Measurements from ENCODE around the gene PVALB.
A peak's percentile ranks its signal among the peaks of the same experiment; 100 is the strongest.

Gene PVALB

DNA sequence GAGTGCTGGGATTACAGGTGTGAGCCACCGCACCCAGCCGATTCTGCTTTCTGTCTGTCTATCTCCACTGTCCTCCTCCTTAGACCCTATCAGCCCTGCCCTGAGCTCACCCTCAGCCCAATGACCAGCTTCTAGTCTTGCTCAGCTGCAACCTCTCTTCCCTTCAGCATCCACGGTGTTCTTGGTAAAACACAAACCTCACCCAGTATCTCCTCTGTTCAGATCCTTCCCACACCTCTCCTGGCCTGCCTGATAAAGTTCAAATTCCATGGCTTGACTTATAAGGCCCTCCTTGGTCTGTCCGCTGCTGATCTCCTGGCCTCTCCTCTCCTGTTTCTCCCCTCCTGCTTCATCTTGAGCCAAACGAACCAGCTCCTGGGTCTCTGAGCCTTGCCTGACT, 29.4 kb upstream of the PVALB start:
- DNase-seq = no peak

- no peak for DNase-seq
Measured at GRCh38 chr22:36840106-36840505, 23.3 kb upstream of the PVALB start.

GRCh38 chr22:36839356-36840073, 22.7 kb upstream of the PVALB start:
- no peak for DNase-seq

DNA sequence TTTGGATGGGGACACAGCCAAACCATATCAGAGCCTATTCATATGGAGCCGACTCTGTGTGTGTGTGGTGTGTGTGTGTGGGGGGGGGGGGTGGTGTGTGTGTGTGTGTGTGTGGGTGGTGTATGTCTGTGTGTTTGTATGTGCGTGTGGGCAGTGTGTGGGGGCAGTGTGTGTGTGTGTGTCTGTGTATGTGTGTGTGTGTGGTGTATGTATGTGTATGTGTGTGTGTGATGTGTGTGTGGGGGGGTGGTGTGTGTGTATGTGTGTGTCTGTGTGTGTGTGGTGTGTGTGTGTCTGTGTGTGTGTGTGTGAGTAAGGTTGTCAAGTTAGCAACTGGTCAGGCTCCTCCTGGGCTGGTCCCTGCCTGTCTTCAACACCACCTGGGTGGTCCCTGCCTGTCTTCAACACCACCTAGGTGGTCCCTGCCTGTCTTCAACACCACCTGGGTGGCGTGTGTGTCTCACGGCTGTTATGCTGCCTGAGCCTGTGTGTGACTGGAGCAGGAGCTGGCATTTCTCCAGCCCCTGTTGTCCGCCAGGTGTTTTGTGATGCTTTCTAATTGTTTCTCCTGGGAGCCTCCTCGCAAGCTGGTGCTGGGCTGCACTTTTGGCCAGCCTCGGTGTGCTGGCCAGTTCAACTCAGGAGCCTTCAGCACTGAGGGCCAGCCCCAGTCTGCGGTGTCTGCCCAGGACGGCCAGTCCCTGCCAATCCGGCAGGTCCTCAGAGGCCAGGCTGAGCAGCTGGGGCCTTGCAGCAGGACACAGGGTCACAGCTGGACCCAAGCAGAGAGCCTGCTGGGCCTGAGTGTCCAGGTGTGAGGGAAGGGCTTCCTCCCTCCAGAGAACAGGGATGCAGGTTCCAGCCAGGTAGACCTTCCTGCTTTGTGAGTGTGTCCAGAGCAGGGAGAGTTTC, 21.5 kb upstream of the PVALB start:
- DNase-seq = no peak

- DNase-seq = no peak
Measured at GRCh38 chr22:36835903-36836302, 19.1 kb upstream of the PVALB start.

- DNase-seq = peak; percentile 60
Measured at GRCh38 chr22:36833073-36833472, 16.2 kb upstream of the PVALB start.

DNA sequence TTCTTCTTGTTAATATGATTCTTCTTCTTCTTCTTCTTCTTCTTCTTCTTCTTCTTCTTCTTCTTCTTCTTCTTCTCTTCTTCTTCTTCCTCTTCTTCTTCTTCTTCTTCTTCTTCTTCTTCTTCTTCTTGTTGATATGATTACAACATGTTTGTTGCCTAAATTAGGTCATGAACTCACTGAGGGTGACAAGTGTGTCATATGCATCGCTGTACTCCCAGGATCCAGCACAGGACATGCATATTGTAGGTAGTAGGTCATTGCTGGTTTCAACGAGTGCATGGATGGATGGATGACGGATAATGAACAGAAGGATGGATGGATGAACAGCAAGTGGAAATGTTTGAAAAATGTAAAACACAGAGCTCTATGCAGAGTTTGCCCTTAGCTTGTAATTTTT, 14.9 kb upstream of the PVALB start:
- DNase-seq = no peak

GRCh38 chr22:36831206-36831605, 14.4 kb upstream of the PVALB start:
- no peak for DNase-seq

GRCh38 chr22:36830601-36831000, 13.8 kb upstream of the PVALB start:
- DNase-seq = no peak

GRCh38 chr22:36829370-36830002, 12.7 kb upstream of the PVALB start:
- no peak for DNase-seq

- DNase-seq = no peak
Measured at GRCh38 chr22:36828815-36829214, 12.0 kb upstream of the PVALB start.

GRCh38 chr22:36826262-36826661, 9.4 kb upstream of the PVALB start:
- DNase-seq = no peak

DNA sequence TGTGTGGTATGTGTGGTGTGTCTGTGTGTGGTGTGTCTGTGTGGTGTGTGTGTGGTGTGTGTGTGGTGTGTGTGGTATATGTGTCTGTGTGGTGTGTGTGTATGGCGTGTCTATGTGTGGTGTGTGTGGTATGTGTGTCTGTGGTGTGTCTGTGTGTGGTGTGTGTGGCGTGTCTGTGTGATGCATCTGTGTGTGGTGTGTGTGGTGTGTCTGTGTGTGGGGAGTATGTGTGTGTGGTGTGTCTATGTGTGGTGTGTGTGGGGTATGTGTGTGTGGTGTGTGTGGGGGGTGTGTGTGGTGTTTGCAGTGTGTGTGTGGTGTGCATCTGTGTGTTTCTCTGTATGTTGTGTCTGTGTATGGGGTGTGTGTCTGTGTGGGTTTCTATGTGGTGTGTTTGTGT, 7.8 kb upstream of the PVALB start:
- DNase-seq = no peak

DNA sequence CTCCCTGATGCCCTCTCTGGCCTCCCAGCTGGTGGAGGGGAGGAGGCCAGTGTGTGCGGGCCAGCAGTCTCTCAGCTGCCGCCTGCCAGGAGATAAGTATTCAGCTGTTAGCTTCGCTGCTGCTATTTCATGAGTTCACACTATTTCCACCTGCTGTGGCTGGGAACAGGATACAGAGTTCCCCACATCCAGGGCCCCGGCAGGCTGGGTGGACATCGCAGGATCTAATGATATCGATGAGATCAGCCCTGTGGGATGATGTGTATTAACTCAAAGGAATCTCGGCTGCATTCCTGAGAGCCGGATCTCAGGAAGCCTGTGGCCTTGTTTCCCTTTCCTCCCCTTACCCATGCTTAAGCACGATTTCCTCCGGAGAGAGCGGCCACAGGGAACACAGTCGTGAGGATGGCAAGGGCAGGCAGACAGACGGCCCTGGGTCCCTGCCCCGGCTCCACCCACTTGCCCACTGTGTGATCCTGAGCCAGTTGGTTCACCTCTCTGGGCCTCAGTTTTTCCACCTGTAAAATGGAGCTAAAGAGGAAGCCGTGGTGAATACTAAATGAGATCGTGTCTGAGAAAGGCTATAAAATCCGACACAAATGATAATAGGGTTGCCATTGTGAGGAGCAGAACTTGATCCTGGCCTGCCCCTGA, 6.5 kb upstream of the PVALB start:
- no peak for DNase-seq

DNA sequence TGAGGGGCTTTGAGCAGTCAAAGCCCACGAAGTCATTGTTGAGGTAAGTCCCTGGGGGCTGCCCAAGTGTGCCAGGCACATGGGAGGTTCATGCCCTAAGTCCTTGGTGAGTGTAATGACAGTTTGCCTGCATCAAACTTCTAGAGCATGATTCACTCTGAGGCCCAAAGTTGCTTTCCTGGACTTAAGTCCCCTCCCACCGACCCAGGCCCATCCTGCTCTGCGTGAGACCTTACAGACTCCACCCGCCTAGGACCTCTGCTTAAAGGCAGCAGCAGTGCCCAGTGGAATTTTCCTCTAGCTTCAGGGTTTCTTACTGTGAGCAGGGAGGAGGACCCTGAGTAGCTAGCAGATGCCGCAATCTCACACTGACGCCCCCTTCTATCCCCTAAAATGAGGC, 5.7 kb upstream of the PVALB start:
- no peak for DNase-seq

DNA sequence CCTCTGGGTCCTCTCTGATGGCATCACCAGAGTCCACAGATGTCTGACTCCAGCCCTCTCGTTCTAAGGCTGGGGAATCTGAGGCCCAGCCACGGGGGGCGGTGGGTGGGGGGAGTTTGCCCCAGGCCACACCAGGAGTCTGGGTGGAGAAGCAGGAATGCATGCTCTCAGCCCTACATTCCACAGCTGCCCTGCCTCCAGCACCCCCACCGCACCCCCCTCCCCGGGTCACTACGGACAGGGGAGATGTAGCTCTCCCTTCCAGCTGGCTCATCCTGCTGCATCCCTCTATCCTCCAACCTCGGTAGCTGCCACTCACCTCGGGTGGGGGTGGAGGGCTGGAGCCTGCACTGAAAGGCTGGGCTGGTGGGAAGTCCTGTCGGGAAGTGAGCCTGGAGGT, 2.3 kb upstream of the PVALB start:
- DNase-seq = no peak

DNA sequence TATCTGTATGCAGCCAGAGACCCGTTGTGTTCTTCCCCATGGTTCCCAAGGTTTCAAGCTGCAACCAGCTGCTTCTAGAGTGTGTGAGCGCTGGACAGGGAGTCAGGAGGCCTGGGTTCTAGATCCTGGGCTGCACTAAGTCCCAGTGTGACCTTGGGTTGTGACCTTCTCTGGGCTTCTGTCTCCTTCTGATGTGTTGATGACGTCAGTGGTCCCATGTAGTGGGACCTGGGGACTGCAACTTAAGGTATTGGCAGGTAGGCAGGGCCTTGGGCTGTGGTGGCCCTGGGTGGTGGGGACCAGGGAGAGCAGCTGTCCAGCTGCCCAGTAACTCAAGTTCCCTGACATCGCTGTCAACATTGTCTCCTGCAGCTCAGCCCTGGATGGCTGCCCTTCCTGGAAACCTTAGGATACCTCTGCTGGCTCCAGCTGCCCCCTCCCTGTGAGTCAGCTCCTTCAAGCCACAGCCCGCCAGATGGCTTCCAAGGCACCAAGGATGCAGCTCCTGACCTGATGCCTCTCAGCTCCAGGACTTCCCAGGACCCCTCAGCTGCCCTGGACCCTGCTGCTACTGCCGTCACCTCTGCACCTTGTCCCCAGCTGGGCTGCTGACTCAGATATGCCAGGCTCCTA, 1.3 kb upstream of the PVALB start:
- DNase-seq = no peak

DNA sequence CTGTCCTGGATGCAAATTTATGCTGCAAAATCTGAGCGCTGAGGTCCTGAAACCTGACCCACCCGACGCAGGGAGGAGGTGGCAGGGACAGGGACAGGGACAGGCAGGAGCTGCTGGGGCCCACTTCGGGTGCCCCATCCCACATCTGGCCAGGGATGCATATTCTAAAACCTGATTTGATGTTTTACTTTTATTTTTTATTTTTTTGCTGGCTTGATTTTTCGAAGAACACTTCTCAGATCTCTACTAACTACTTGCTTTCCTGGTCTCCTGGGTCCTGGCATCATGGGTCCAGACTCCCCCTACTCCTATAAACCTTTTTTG, 652 bp upstream of the PVALB start:
- DNase-seq = no peak

GRCh38 chr22:36816339-36816635, 548 bp downstream of the PVALB start:
- DNase-seq = no peak

DNA sequence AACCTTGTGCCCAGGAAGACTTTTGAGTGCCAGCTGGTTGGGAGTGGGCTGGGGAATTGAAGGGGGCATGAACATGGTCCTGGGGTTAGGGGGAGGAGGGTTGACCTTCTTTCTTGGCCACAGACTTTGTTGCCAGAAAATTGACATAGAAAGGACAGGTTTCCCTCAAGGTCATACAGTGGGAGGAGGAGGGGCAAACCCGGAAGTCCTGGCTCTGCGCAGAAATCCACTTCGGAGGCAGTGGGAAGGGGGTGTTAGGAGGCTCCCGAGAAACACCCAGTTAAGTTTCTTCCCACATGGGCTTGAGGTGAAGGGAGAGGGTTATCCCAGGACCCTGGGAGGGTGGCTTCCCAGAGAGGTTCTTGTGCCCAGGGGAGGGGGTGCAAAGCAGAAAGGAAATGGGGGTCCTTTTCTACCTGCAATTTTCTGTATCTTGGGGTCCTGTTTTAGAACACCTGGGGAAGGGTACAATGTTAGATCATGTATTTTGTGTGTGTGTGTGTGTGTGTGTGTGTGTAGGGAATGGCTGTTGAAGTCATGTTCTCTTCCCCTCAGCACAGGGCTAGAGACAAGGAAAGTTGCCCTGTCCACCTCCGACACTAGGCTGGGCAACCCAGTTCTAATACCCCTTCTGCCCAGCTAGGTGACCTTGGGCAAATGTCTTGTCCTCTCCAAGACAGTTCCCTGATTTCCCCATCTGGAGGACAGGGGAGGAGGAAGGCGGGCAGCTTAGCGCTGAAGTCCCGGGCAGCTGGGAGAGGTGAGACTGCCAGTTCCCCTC, 1.1 kb downstream of the PVALB start:
- no peak for DNase-seq

DNA sequence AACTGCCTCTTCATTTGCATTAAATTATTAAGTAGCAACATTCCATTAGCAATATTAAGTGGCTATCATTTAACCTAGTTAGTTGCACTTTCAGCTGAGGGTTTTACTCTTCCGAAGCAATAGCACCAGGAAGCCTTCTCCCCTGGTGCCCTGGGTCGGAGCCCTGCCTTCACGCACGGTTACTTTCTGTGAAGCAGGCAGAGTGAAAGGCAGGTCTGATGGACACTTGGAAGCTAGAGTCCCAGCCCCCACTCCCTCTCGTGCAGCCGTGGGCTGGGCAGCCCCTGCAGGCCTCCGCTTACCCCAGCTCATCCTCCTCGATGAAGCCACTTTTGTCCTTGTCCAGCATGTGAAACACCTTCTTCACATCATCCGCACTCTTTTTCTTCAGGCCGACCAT, 2.0 kb downstream of the PVALB start:
- no peak for DNase-seq

DNA sequence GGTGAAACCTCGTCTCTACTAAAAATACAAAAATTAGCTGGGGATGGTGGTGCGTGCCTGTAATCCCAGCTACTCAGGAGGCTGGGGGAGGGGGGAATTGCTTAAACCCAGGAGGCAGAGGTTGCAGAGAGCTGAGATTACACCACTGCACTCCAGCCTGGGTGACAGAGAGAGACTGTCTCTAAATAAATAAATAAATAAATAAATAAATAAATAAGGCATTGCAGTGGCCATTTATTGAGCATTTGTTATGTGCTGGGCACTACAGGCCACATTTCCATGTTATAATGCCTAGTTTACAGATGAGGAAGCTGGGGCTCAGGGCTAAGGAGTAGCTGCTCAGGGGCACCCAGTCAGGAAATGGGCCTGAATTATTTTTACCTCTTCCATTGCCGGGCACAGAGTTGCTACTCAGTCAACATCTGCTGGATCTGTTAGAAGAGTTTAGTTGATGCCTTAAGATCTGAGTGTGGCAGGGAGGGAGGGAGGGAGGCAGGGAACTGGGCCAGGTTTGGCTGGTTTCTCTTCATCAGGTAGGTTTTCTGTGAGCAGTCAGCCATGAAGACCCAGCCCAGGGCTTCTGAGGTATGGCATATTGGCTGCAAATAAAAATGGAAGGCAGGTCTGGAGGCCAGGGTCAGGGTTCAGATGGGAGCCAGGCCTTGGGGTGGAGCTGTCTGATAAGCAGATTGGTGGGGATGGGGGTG, 5.6 kb downstream of the PVALB start:
- no peak for DNase-seq

Data from SIG-M5 (cell line).